ENCODE measurements around the gene ITGBL1.
"Not testable (repeated sequence)": the region's sequence is repeated elsewhere in the genome, so short reads cannot be mapped to it uniquely, and the experiment has no call there.

Gene ITGBL1

DNA sequence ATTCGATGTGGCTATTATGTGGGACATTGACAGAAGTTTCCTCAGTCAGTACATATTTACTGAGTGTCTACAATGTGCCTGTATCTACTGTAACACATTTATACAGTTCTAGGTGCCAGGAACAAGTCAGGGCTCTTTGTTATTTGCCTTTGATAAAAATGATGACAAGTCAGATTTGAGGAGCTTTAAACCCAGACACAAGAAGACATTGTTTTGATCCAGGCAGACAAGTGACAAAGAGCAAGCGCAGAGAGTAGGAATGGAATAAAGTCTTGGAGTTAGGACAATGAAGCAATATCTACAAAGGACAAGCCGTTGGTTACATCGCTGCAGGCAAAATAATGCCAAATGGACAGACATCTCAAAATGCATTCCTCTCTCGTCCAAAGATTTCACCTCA, 70.1 kb downstream of the ITGBL1 start:
- H3K4me3 ChIP-seq (ENCODE audit: low read depth, low read length), result no peak overlapping the region
- TF ChIP-seq CTCF (IDR thresholded peaks at IDR 0.05; ENCODE audit: low read depth, low read length), result no peak

DNA sequence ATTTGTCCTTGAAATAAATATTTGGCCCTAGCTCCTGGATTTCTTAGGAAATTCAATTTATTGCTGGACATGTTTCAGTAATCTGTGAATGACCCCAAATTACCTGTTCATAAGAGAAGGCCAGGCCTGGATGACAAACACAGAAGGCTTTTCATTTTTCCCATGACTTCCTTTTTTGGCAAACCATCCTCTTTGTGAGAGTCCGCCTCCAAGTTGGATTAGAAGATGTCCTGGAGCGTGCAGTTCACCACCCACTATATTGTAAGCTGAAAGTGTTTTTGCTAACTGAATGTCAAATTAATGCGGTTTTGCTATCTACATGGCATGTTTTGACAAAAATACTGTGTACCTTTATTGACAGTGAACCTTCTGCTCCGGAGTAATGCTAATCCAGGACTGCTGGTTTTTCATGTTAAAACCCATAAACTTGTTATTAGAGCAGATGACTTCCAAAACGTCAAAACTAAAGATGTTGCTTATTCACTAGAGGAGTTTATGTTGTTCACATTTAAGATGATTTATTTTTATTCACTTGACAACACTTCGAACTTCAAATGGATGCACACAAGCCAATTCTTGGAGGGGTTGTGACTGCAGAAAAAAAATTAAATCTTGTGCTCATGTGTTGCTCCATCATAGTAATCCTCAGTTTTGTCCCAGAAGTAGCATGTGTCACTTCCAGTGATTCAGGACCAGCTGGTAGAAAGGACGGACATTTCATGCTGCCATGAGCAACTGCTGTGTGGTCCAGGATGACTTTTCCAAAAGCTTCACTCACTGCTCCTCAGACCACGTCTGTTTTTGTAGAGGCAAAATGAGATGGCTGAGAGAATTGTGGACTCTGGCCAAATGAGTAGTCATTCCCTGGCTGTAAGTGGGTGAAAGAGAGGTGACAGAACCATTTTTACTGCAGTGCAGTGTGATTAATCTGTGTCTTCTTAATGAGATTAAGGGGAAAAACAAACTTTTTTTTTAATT, 71.0 kb downstream of the ITGBL1 start:
- no peak overlapping the region for H3K4me3 ChIP-seq (ENCODE audit: low read depth, low read length)
- TF ChIP-seq CTCF (IDR thresholded peaks at IDR 0.05; ENCODE audit: low read depth, low read length), result no peak

GRCh38 chr13:101527130-101527529, 74.7 kb downstream of the ITGBL1 start:
- TF ChIP-seq CTCF (IDR thresholded peaks at IDR 0.05; ENCODE audit: low read depth, low read length), result no peak
- no peak overlapping the region for H3K4me3 ChIP-seq (ENCODE audit: low read depth, low read length)

GRCh38 chr13:101529422-101529821, 76.9 kb downstream of the ITGBL1 start:
- no peak overlapping the region for H3K4me3 ChIP-seq (ENCODE audit: low read depth, low read length)
- TF ChIP-seq CTCF (IDR thresholded peaks at IDR 0.05; ENCODE audit: low read depth, low read length), result no peak

- H3K4me3 ChIP-seq (ENCODE audit: low read depth, low read length), result no peak overlapping the region
- no peak for TF ChIP-seq CTCF (IDR thresholded peaks at IDR 0.05; ENCODE audit: low read depth, low read length)
These were observed 77.8 kb downstream of the ITGBL1 start for GRCh38 chr13:101530293-101530692.

GRCh38 chr13:101535192-101535746, 82.8 kb downstream of the ITGBL1 start:
- H3K4me3 ChIP-seq (ENCODE audit: low read depth, low read length), result no peak overlapping the region
- TF ChIP-seq CTCF (IDR thresholded peaks at IDR 0.05; ENCODE audit: low read depth, low read length), result no peak

- no peak for TF ChIP-seq CTCF (IDR thresholded peaks at IDR 0.05; ENCODE audit: low read depth, low read length)
- no peak overlapping the region for H3K4me3 ChIP-seq (ENCODE audit: low read depth, low read length)
These were observed 83.6 kb downstream of the ITGBL1 start for GRCh38 chr13:101536079-101536478.

- not testable (repeated sequence) for H3K4me3 ChIP-seq (ENCODE audit: low read depth, low read length)
These were observed 92.1 kb downstream of the ITGBL1 start for GRCh38 chr13:101544544-101544943.
